ENCODE results near the gene ARHGEF25.
A peak's percentile ranks its signal among the peaks of the same experiment; 100 is the strongest.

The ARHGEF25 gene

GRCh38 chr12:57621497-57622292 is 10.5 kb downstream of the ARHGEF25 start:
- DNase-seq (ENCODE audit: low read depth in 1 of 2, low spot score in 1 of 2): peak; percentile 32 to 36

- no peak for DNase-seq (ENCODE audit: low read depth in 1 of 2, low spot score in 1 of 2)
Observed at GRCh38 chr12:57622293-57623245, 11.3 kb downstream of the ARHGEF25 start.

DNA sequence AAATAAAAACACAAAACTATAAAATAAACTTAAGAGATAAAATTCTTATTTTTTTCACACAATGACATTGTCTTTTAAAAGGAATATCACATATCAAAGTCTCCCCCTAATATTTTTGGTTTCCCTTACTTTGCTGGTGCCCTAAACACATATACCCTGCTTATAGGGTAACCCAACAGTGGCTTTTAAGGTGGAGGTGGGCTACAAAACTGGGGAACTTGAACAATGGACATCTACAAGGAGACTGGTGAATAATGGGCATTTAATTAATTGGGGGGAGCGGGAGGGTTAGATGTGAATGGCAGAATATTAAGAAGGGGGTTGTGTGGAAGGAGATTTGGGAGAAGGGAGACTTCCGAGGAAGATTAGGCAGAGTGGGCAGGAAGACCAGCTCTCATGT is 12.2 kb downstream of the ARHGEF25 start:
- DNase-seq (ENCODE audit: low read depth in 1 of 2, low spot score in 1 of 2): no peak

- no peak for DNase-seq (ENCODE audit: low read depth in 1 of 2, low spot score in 1 of 2)
Observed at GRCh38 chr12:57623811-57624390, 12.7 kb downstream of the ARHGEF25 start.

- no peak for DNase-seq (ENCODE audit: low read depth in 1 of 2, low spot score in 1 of 2)
Observed at GRCh38 chr12:57624441-57625220, 13.4 kb downstream of the ARHGEF25 start.

DNA sequence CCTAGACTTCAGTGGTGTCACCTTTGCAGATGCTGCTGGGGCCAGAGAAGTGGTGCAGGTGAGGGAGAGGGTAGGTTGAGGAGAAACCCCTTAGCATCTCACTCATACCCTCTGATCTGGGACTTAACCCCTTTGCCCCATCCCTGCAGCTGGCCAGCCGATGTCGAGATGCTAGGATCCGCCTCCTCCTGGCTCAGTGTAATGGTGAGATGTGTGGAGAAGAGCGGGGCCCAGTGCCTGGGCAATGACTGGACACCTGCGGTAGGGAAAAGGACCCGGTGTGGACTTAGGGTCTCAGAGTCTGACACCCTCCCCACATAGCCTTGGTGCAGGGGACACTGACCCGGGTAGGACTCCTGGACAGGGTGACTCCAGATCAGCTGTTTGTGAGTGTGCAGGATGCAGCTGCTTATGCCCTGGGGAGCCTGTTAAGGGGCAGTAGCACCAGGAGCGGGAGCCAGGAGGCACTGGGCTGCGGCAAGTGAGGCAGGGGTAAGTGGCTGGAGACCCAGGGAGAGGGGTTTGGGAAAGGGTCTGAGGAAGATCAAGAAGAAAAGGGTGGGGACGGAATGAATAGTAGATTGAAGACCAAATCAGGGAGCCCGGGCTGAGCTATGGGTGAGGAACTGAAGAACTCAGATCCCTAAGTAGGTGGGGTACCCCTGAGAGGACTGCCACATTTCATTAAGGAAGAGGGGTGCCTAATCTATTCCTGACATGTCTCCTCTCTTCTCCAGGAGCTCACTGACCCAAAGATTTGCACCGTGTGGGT is 14.2 kb downstream of the ARHGEF25 start:
- DNase-seq (ENCODE audit: low read depth in 1 of 2, low spot score in 1 of 2): no peak

DNA sequence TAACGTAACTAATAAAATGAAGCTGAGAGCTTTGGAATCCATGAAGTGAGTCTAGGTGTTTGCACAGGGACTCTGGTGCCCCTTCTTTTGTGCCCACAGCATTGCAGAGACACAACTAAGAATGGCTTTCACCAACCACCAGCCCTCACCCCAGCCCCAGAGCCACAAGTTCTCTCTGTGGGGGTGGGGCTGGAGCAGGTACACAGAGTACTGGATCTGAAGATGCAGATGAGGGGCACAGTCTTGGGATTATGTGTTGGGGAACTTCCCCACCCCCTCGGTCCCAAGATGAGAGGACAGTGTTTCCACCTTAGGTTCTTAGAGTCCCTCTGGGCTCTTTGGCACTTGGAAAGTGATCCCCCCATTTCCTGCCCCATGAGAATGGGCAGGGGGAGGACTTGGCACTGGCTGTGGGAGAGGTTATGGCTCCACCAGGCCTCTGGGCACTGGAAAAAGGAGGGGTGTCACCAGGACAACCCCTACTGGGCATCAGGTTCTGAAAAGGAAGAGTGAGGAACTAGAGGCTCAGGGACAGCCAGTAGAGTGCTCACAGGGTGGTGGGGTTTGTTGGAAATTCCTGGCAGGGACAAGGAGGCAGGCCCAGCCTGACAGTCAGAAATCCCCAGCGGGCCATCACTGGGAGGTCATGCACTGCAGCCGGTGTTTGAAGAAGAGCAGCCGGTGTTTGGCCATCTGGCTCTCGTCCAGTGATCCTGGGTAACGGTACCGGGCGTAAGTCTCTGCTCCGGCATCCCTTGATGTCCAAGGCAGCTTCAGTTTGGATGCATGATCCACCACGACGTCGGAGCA is 15.1 kb downstream of the ARHGEF25 start:
- DNase-seq (ENCODE audit: low read depth in 1 of 2, low spot score in 1 of 2): no peak

- DNase-seq (ENCODE audit: low read depth in 1 of 2, low spot score in 1 of 2): no peak
Observed at GRCh38 chr12:57626921-57627445, 15.7 kb downstream of the ARHGEF25 start.

- no peak for DNase-seq (ENCODE audit: low read depth in 1 of 2, low spot score in 1 of 2)
Observed at GRCh38 chr12:57627501-57628279, 16.5 kb downstream of the ARHGEF25 start.

DNA sequence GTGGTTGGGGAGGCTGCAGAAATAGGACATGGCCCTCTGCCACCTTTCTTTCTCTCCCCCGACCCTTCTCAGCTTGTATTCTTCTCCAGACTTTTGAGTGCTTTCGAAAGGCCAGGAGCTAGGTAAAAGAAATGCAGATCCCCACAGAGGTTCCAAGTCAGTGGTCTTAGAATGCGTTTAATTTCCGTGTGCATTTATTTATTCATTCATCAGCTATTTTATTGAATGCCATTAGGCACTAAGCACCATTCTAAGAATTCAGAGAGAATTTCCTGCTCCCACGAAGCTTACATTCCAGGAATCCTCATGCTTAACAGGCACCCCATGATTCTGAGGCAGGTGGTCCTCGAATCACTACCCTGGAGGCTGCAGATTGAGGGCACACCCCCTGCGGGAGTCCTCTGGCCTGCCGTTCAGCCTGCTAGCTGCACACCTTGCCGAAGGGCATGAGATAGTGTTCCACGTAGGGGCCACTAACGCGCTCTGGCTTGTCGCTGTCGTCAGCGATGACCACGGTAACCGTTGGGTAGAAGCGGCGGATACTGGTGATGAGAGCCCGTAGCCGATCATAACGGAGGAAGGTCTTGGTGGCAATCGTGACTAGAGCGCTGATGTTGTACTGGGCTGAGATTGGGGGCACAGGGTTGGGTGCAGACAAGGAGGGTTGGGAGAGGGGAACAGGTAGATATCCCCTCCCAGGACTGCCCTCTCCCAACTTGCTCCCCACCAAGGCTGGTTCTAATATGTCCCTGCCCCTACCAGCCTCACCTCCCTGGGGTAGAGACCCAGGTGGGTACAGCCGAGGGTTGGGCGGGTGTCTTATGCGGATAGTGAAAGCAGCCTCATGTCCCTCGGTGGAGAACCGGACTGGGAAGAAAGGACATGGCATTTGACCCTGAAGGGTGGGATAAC is 17.3 kb downstream of the ARHGEF25 start:
- DNase-seq (ENCODE audit: low read depth in 1 of 2, low spot score in 1 of 2): no peak

DNA sequence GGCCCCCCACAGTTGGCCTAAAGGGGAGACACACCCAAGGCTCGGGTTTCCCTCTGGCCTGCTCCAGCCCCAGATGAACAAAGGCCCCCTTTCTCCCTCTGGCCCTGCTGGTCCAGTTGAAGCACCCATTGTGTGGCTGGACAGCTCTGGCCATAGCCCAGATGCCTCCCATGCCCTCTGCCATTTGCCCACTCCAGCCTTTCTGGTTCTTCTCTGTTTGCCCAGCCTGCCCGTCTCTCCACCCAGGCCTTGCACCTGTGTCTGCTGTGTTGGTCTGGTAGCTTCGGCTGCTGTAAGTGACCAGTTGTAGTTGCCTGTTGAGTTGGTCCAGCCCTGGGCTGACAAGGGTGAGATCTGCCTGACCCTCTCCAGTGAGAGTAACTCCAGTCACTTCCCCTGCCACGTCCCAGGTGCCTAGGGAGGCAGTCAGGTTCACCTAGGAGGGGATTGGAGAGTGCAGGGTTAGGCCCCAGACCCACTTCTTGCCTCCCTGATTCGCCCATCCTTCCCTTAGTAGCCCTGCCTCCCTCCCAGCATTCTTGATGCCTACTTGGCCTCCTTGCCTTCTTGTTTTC is 18.7 kb downstream of the ARHGEF25 start:
- no peak for DNase-seq (ENCODE audit: low read depth in 1 of 2, low spot score in 1 of 2)

- DNase-seq (ENCODE audit: low read depth in 1 of 2, low spot score in 1 of 2): no peak
Observed at GRCh38 chr12:57630891-57631433, 19.7 kb downstream of the ARHGEF25 start.

- no peak for DNase-seq (ENCODE audit: low read depth in 1 of 2, low spot score in 1 of 2)
Observed at GRCh38 chr12:57631566-57632072, 20.4 kb downstream of the ARHGEF25 start.

- DNase-seq (ENCODE audit: low read depth in 1 of 2, low spot score in 1 of 2): no peak
Observed at GRCh38 chr12:57632073-57632957, 21.1 kb downstream of the ARHGEF25 start.
